NB4 (cell line): ENCODE results near the gene GATAD1.
"Not testable (repeated sequence)": the region's sequence is repeated elsewhere in the genome, so short reads cannot be mapped to it uniquely, and the experiment has no call there.

Source experiments
- CTCF ChIP-seq: IDR thresholded peaks from one replicate; pipeline ENCODE4 v1.5.1; 2012; ENCODE audit warnings: low read depth, low read length
- POLR2A ChIP-seq: IDR thresholded peaks from 2 replicates; pipeline ENCODE4 v1.6.1; 2011; ENCODE audit warnings: mild to moderate bottlenecking; ENCODE audit not compliant: insufficient read length; ENCODE audit errors: extremely low read depth

- not testable (repeated sequence) for TF ChIP-seq CTCF, POLR2A
These were observed 31.9 kb downstream of the GATAD1 start for GRCh38 chr7:92479146-92479545.
